Measurements from ENCODE around the gene WDR83. TPM values are rescaled to one million over a fixed set of nuclear protein-coding genes. Genes with fewer than 3 reads are reported as not detected.

Gene WDR83
- total and polyA plus RNA-seq, 2 of the 8 experiments (the other 6 are each of a cell fraction or from before 2014, with no cell fraction given), result 12.6 to 15.3 TPM

- peak within 1 kb of the TSS; percentile 80 to 93 (median 82) for H3K4me3 ChIP-seq (ENCODE audit: extremely low read depth in 1 of 4, insufficient read depth in 2 of 4, low read depth in 3 of 4, low read length in 4 of 4)
- peak within 1 kb of the TSS; percentile 93 for H3K4me2 ChIP-seq (ENCODE audit: insufficient read depth in 1 of 2, low read depth in 2 of 2, low read length in 2 of 2)
- H4K91ac ChIP-seq (replicated peaks; ENCODE audit: insufficient read length, low read length), result peak within 1 kb of the TSS; percentile 78
- H4K5ac ChIP-seq (ENCODE audit: insufficient read length, low read depth, low read length), result peak within 1 kb of the TSS; percentile 77
- H3K23me2 ChIP-seq (ENCODE audit: low read depth, low read length), result peaks cover 10% of the 10 kb centered on the region
- no peak within 1 kb of the TSS for H3K14ac ChIP-seq (ENCODE audit: insufficient read length)
- peaks cover 0 to 13% (median 2%) of the 10 kb centered on the region in 4 experiments; a peak in 5 of 8 replicates for H3K36me3 ChIP-seq (ENCODE audit: control insufficient read depth in 2 of 4, insufficient read depth in 4 of 4, low read length in 3 of 4)
- H3K9me3 ChIP-seq (ENCODE audit: insufficient read depth in 2 of 2, low read depth in 1 of 2, low read length in 1 of 2), result no peaks in the 10 kb centered on the region
- H3K79me2 ChIP-seq (ENCODE audit: control insufficient read depth in 1 of 2, insufficient read depth in 2 of 2, low read length in 2 of 2), result peaks cover 24 to 43% of the 10 kb centered on the region in 2 experiments
- no peak within 1 kb of the TSS for H3K23ac ChIP-seq (ENCODE audit: insufficient read length)
- H2AFZ ChIP-seq (ENCODE audit: low read length), result peak within 1 kb of the TSS; percentile 70; the same call in 1 of the 2 replicates
- peaks cover 8% of the 10 kb centered on the region; the same call in 1 of the 2 replicates for H3K79me1 ChIP-seq (ENCODE audit: low read depth, low read length)
- H3K27me3 ChIP-seq (replicated peaks in 1 of 4; ENCODE audit: control insufficient read depth in 3 of 4, extremely low read depth in 1 of 4, insufficient read depth in 3 of 4, low read length in 3 of 4), result no peaks in the 10 kb centered on the region
- H2BK15ac ChIP-seq (ENCODE audit: low read length), result no peak within 1 kb of the TSS; the same call in 1 of the 2 replicates
- ChIA-PET CTCF (ENCODE audit: partially characterized antibody) (interaction anchor here (0.8 to 3.9 kb wide), 10 partner anchors 10 to 124 kb away, joined by 3 to 20 read pairs (median 4); partner anchors contain the start of gene TRIR), POLR2A (ENCODE audit: partially characterized antibody) (interaction anchor here (0.7 to 12.9 kb wide), 26 partner anchors 9 to 431 kb away, joined by 3 to 258 read pairs (median 6); partner anchors contain the start of genes BEST2, DHPS, FBXW9 and GCDH)
- peak within 1 kb of the TSS; percentile 40 for H3K4ac ChIP-seq (replicated peaks; ENCODE audit: insufficient read length, low read depth, low read length)
- DNase-seq (ENCODE audit: low read depth in 1 of 2, low spot score in 2 of 2), result peak; percentile 71 to 89
- peak within 1 kb of the TSS; percentile 97; the same call in 1 of the 2 replicates for H4K8ac ChIP-seq (ENCODE audit: extremely low read depth, insufficient read depth, low read length)
- H2BK5ac ChIP-seq (ENCODE audit: low read depth, low read length), result peak within 1 kb of the TSS; percentile 87; the same call in 1 of the 2 replicates
- peak within 1 kb of the TSS; percentile 86; the same call in 1 of the 2 replicates for H2BK12ac ChIP-seq (ENCODE audit: low read depth, low read length)
- peak within 1 kb of the TSS; percentile 5 for H2BK120ac ChIP-seq (replicated peaks; ENCODE audit: low read depth, low read length)
- peak within 1 kb of the TSS; percentile 76 to 97 (median 89) for H3K9ac ChIP-seq (replicated peaks in 1 of 4; ENCODE audit: extremely low read depth in 1 of 4, low read depth in 3 of 4, low read length in 3 of 4)
- 5% methylated on average over 28 of the region's 28 CpGs; no CpG with 5 or more reads in 1 of the 2 experiments for WGBS, 2 experiments (ENCODE audit: extremely low coverage in 1 of 2, insufficient coverage in 1 of 2, insufficient read length in 1 of 2, insufficient replicate concordance in 2 of 2, low coverage in 1 of 2, low lambda C conversion rate in 2 of 2, missing lambda C conversion rate in 1 of 2)
- H2AK5ac ChIP-seq (ENCODE audit: low read depth, low read length), result 0 out of 2 replicates have a peak within 1 kb of the TSS, but pooled peaks have one; percentile 42
- FAIRE-seq, result no peak
- H3K4me1 ChIP-seq (replicated peaks in 1 of 4; ENCODE audit: control insufficient read depth in 3 of 4, insufficient read depth in 4 of 4, low read length in 3 of 4), result peaks cover 0 to 6% (median 2%) of the 10 kb centered on the region in 4 experiments; a peak in 5 of 7 replicates
- H3K18ac ChIP-seq (ENCODE audit: extremely low read depth, low read length), result peak within 1 kb of the TSS; percentile 76
- peak within 1 kb of the TSS; percentile 87 for H3K27ac ChIP-seq (ENCODE audit: low read depth, low read length)
- H4K20me1 ChIP-seq (replicated peaks in 1 of 2; ENCODE audit: control insufficient read depth in 1 of 2, insufficient read depth in 2 of 2, low read length in 2 of 2), result peaks cover 4 to 12% of the 10 kb centered on the region in 2 experiments
- no peak within 1 kb of the TSS for H2BK20ac ChIP-seq (ENCODE audit: low read length)
- H3K56ac ChIP-seq (replicated peaks; ENCODE audit: insufficient read length, low read depth, low read length), result peak within 1 kb of the TSS; percentile 56
- peak; percentile 94 for TF ChIP-seq MAX (IDR thresholded peaks at IDR 0.05)
- peak; percentile 50 for TF ChIP-seq NRF1 (IDR thresholded peaks at IDR 0.05; ENCODE audit: low read depth, low read length)
- TF ChIP-seq SIX5 (IDR thresholded peaks at IDR 0.05; ENCODE audit: low read depth, low read length), result peak; percentile 69
- TF ChIP-seq KDM5A (IDR thresholded peaks at IDR 0.05; ENCODE audit: low read length), result peak; percentile 52; the same call in 1 of the 2 replicates
- peak; percentile 54; the same call in 1 of the 2 replicates for TF ChIP-seq YY1 (IDR thresholded peaks at IDR 0.05; ENCODE audit: low read depth, low read length)
- peak; percentile 64 for TF ChIP-seq ASH2L (IDR thresholded peaks at IDR 0.05; ENCODE audit: low read length)
- TF ChIP-seq POLR2AphosphoS5 (IDR thresholded peaks at IDR 0.05; ENCODE audit: low read depth, low read length), result peak; percentile 70
- TF ChIP-seq CHD1 (IDR thresholded peaks at IDR 0.05; ENCODE audit: low read depth, low read length), result no peak
- no peak for TF ChIP-seq MAFK (IDR thresholded peaks at IDR 0.05; ENCODE audit: low read depth, low read length)
- TF ChIP-seq GTF2F1 (IDR thresholded peaks at IDR 0.05; ENCODE audit: borderline replicate concordance, low read depth, low read length), result 0 out of 2 replicates have a peak, but pooled peaks have one; percentile 16
- TF ChIP-seq JUND (IDR thresholded peaks at IDR 0.05; ENCODE audit: low read length), result no peak
These were observed 57.2 kb downstream of the WDR83 start, which contains the start of gene TNPO2 for GRCh38 chr19:12723641-12724426. Gene TNPO2 (minus strand): TSS chr19:12723932. CDS start chr19:12720977, 2,955 bp downstream.

All from H1 (cell line).